Stimulated activated naive CD8-positive, alpha-beta T cell treated with anti-CD3 and anti-CD28 coated beads, Interleukin-15, amount 100 ng/mL, for 72 hours (primary cell): ENCODE results near the gene CEP97.
"Not testable (repeated sequence)": the region's sequence is repeated elsewhere in the genome, so short reads cannot be mapped to it uniquely, and the experiment has no call there.

Source experiments
- ATAC-seq: fragments of 150-1000 bp; cut with Tn5 transposase; 2 replicates; pipeline ENCODE4 v1.10.0; 2021; ENCODE audit warnings: mild to moderate bottlenecking, moderate library complexity
- DNase-seq, 2 donors: peaks; one replicate each; pipeline ENCODE4 v3.0.0; 2021 to 2022
- H3K27ac Mint-ChIP-seq, 2 donors: one replicate each; pipeline ENCODE4 v1.8.0; 2022; ENCODE audit warnings: mild to moderate bottlenecking in 2 of 2, mixed read lengths in 2 of 2, moderate library complexity in 2 of 2
- H3K27me3 Mint-ChIP-seq: one replicate; pipeline ENCODE4 v1.8.0; 2022; ENCODE audit warnings: mixed read lengths
- H3K4me1 Mint-ChIP-seq: one replicate; pipeline ENCODE4 v1.8.0; 2022; ENCODE audit warnings: mild to moderate bottlenecking, mixed read lengths
- H3K4me3 Mint-ChIP-seq, 2 donors: one replicate each; pipeline ENCODE4 v1.8.0; 2022; ENCODE audit warnings: mild to moderate bottlenecking in 2 of 2, mixed read lengths in 2 of 2, moderate library complexity in 1 of 2
- H3K9me3 Mint-ChIP-seq, 2 donors: one replicate each; pipeline ENCODE4 v1.8.0; 2022; ENCODE audit warnings: mixed read lengths in 2 of 2

CEP97 gene

GRCh38 chr3:101724329-101725193 lies at the start of gene CEP97:
Gene CEP97 (plus strand): TSS chr3:101724614. CDS start chr3:101724677, 63 bp downstream.
- H3K4me3 Mint-ChIP-seq: peak within 1 kb of the TSS; percentile 94 to 99
- peak; percentile 97 for ATAC-seq
- H3K27me3 Mint-ChIP-seq: no peaks in the 10 kb centered on the region
- no peaks in the 10 kb centered on the region for H3K9me3 Mint-ChIP-seq
- peaks cover 38% of the 10 kb centered on the region for H3K4me1 Mint-ChIP-seq
- peak; percentile 86 to 90 for DNase-seq
- peak within 1 kb of the TSS; percentile 92 to 99 for H3K27ac Mint-ChIP-seq

- peak overlapping the region; percentile 95 to 96 for H3K4me3 Mint-ChIP-seq
- ATAC-seq: no peak
- no peak for DNase-seq
- no peaks in the 10 kb centered on the region for H3K9me3 Mint-ChIP-seq
- peak overlapping the region; percentile 94 to 95 for H3K27ac Mint-ChIP-seq
- peaks cover 66% of the 10 kb centered on the region for H3K4me1 Mint-ChIP-seq
- no peaks in the 10 kb centered on the region for H3K27me3 Mint-ChIP-seq
These were observed 48.7 kb upstream of the CEP97 start for GRCh38 chr3:101675709-101676215.

DNA sequence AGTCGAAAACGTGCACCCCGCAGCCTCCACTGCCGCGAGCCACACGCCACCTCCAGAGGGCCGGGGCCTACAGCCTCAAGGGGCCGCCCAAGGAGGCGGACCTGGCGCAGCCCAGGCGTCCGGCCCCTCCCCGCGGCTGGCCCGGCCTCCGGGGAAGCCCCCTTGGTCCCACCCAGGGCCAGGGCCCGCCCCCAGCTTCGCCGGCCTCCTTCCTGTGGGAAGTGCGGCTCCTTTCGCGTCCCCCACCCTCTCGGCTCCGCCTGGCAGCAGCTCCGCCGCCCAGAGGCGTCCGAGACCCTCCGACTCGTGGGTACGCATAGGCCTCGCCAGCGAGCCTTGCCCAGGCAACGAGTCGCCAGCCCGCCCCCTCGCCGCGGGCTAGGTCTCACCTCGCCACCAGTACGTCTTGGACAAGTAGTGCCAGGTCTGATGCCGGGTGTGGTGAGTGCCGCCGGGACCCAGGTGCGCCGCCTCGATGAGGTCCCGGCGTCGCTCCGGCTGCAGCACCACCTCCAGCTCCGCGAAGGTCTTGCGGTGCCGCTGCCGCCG lies 48.1 kb upstream of the CEP97 start:
- H3K27me3 Mint-ChIP-seq: no peaks in the 10 kb centered on the region
- peaks cover 66% of the 10 kb centered on the region for H3K4me1 Mint-ChIP-seq
- ATAC-seq (peak; percentile 93), DNase-seq (peak; percentile 95 to 97)
- peak overlapping the region; percentile 96 to 98 for H3K27ac Mint-ChIP-seq
- H3K9me3 Mint-ChIP-seq: no peaks in the 10 kb centered on the region
- peak overlapping the region; percentile 95 to 96 for H3K4me3 Mint-ChIP-seq

DNA sequence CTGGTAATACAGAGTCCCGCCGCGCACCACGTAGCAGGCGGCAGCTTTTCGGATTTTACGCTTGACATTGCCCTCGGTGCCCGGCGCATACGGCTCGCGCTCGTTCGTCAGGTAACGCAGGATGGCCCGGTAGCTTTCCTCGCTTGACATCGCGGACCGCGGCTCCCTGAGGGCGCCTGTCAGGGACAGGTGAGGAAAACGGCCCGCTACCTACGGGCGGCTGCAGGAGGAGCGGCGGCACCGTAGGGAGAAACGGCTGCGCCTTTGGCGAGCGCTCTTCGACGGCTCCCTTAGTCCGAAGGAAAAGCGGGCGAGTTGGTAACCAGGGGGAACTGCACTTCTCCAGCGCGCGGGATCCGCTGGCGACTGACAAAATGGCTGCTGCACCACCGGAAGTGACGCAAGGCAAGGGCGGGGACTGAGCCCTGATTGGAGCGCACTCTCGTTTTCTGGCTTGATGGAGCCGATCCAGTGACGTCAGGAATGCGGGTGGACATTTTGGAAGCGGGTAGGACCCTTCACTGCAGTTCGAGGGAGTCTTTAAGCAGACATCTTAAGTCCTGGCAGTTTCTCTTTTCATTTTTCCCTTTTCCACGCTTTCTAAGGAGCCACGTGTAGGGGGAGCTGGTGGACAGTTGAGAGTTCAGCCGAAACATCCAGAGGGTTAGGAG lies 47.5 kb upstream of the CEP97 start, which contains the start of gene ZBTB11:
Gene ZBTB11, minus strand, starts transcription at position 368 of the 671 bp plus-strand sequence. Its CDS starts 218 bp downstream, at position 150.
- Mint-ChIP-seq H3K9me3 (no peaks in the 10 kb centered on the region), H3K27ac (peak within 1 kb of the TSS; percentile 96 to 98), H3K4me3 (peak within 1 kb of the TSS; percentile 95 to 96), H3K27me3 (no peaks in the 10 kb centered on the region), H3K4me1 (peaks cover 67% of the 10 kb centered on the region)
- peak; percentile 74 for ATAC-seq
- peak; percentile 98 to 99 for DNase-seq

DNA sequence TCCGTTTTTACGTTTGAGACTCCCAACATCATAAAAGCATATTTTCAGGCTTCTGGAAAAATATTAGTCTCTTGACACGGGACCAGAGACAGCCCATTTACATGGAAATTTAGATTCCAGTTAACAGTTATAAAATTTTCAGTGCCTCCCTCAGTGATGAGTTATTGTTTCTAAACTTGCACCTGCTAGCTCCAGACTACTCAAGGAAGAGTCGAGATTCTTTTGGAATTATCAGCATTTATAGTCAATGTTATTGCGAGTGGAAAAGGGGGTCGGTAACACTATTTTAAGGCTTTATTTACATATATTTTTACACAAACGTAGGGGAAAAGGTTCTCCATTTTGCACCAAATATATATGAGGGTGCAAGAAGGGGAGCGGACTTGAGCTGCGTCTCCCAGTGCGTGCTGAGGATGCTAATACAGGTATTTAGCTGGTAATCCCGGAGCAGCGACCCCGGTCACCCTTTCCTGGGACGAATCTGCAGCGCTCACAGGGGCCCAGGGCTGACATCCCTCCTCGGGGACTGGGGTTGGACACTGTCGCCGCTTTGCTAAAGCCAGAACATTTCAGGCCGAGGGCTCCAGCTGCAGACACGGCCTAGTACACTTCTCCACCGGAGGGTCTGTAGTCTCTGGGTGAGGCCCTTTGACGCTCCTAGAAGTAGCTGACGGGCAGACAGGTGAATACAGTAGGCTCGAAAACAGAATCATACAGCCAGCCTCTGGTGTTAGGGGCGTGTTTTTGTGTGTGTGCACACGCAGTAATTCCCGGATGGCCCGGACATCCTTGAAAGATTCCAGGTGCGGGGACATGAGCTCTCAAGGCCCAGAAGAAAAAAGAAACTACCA lies 46.8 kb upstream of the CEP97 start:
- no peak for ATAC-seq
- H3K4me1 Mint-ChIP-seq: peaks cover 70% of the 10 kb centered on the region
- no peaks in the 10 kb centered on the region for H3K27me3 Mint-ChIP-seq
- H3K9me3 Mint-ChIP-seq: no peaks in the 10 kb centered on the region
- DNase-seq: peak in 1 of 2 donors; percentile 20
- peak overlapping the region; percentile 96 to 98 for H3K27ac Mint-ChIP-seq
- peak overlapping the region; percentile 95 to 96 for H3K4me3 Mint-ChIP-seq

DNA sequence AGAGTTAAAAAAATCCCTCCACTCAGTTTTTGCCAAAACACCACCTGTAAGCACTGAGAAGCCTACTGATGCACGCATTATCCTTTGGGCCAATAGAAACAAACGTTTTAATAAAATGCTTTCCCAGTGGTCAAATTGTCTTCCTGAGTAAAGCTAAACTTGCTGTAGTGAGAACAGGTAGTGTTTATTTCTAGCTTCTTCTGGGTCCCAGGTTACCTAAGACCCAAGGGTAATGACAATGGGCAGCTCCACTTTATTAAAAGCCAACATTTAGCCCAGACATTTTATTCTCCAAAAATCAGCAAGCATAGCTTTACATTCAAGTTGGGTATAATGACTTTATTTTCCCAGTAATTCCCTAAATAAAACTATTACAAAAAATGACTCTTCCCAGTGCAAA lies 45.6 kb upstream of the CEP97 start:
- H3K27ac Mint-ChIP-seq, H3K27me3 Mint-ChIP-seq, ATAC-seq, H3K9me3 Mint-ChIP-seq, DNase-seq, H3K4me3 Mint-ChIP-seq: not testable (repeated sequence)
- peaks cover 60% of the 10 kb centered on the region for H3K4me1 Mint-ChIP-seq

DNA sequence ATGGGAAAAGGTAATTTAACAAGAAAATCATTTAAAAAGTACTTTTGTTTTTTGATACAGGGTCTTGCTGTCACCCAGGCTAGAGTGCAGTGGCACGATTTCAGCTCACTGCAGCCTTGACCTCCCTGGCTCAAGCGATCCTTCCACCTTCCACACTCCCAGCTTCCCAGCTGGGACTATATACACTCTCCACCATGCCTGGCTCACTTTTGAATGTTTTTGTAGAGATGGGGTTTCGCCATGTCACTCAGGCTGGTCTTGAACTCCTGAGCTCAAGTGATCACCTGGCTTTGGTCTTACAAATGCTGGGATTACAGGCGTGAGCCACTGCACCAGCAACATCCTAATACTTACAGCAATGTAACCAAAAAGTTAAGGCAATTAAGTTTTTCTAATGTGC lies 43.9 kb upstream of the CEP97 start:
- Mint-ChIP-seq H3K27me3 (no peaks in the 10 kb centered on the region), H3K4me3 (no peak overlapping the region), H3K9me3 (no peaks in the 10 kb centered on the region), H3K27ac (peak overlapping the region in 1 of 2 donors; percentile 71), H3K4me1 (peaks cover 55% of the 10 kb centered on the region)
- ATAC-seq (no peak), DNase-seq (no peak)

DNA sequence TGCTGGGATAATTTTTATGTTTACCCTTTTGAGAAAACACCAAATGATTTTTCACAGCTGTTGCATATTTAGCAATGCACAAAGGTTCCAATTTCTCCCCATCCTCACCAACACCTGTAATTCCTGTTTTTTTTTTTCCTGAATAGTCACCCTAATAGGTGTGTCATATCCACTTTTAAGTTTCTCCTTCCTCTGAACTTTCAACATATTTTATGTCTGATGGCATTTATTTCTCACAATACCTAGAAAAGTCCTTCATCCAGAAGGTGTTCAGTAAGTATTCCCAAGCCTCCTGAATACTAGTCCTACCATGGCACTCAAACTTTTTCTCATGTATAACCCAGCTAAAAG lies 39.4 kb upstream of the CEP97 start:
- H3K4me1 Mint-ChIP-seq: peaks cover 55% of the 10 kb centered on the region
- peak overlapping the region; percentile 91 to 95 for H3K4me3 Mint-ChIP-seq
- ATAC-seq (no peak), DNase-seq (no peak)
- H3K9me3 Mint-ChIP-seq: no peaks in the 10 kb centered on the region
- H3K27ac Mint-ChIP-seq: peak overlapping the region; percentile 74 to 98
- H3K27me3 Mint-ChIP-seq: no peaks in the 10 kb centered on the region

- ATAC-seq: no peak
- H3K27ac Mint-ChIP-seq: peak overlapping the region; percentile 98 to 99
- H3K9me3 Mint-ChIP-seq: no peaks in the 10 kb centered on the region
- DNase-seq: no peak
- peak overlapping the region; percentile 91 to 95 for H3K4me3 Mint-ChIP-seq
- peaks cover 59% of the 10 kb centered on the region for H3K4me1 Mint-ChIP-seq
- H3K27me3 Mint-ChIP-seq: no peaks in the 10 kb centered on the region
These were observed 38.5 kb upstream of the CEP97 start for GRCh38 chr3:101685870-101686307.

GRCh38 chr3:101687142-101687931 lies 37.1 kb upstream of the CEP97 start:
- peak overlapping the region; percentile 98 to 99 for H3K27ac Mint-ChIP-seq
- peak overlapping the region; percentile 91 to 95 for H3K4me3 Mint-ChIP-seq
- no peak for ATAC-seq
- no peaks in the 10 kb centered on the region for H3K27me3 Mint-ChIP-seq
- H3K4me1 Mint-ChIP-seq: peaks cover 53% of the 10 kb centered on the region
- peak in 1 of 2 donors; percentile 23 for DNase-seq
- no peaks in the 10 kb centered on the region for H3K9me3 Mint-ChIP-seq

DNA sequence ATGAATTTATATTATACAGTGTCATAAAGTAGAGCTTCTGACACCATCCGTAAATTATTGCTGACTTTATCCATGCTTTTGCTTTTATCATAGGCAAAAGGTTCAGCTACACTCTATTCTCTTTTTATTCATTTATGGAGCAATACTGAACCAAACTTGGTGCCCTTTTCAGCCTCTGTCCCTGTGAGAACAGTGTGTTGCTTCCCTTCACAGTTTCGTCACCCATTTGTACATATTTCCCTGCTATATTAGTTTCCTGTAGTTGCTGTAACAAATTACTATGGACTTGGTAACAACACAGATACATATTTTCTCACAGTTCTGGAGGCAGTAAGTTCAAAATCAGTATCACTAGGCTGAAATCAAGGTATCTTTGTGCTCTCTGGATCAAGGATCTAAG lies 35.1 kb upstream of the CEP97 start:
- Mint-ChIP-seq H3K9me3 (no peaks in the 10 kb centered on the region), H3K27ac (no peak overlapping the region), H3K4me3 (no peak overlapping the region), H3K4me1 (peaks cover 53% of the 10 kb centered on the region), H3K27me3 (no peaks in the 10 kb centered on the region)
- ATAC-seq (no peak), DNase-seq (no peak)

DNA sequence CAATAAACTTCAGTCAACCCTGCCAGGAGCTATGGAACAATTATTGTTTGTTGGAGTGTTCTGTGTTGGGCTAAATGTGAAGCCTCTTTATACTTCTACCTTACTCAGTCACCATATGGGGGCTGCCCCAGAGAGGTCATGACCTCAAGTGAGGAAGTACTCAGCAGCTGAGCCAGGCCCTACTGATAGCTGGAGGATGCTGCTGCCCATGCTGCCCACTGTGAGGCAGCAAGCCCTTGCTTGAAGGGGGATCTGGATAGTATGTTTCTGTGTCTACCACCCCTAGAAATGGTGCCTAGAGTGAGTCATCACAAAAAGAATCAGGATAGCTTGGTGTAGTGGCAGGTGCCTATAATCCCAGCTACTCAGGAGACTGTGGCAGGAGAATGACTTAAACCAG lies 33.4 kb upstream of the CEP97 start:
- H3K9me3 Mint-ChIP-seq: no peaks in the 10 kb centered on the region

DNA sequence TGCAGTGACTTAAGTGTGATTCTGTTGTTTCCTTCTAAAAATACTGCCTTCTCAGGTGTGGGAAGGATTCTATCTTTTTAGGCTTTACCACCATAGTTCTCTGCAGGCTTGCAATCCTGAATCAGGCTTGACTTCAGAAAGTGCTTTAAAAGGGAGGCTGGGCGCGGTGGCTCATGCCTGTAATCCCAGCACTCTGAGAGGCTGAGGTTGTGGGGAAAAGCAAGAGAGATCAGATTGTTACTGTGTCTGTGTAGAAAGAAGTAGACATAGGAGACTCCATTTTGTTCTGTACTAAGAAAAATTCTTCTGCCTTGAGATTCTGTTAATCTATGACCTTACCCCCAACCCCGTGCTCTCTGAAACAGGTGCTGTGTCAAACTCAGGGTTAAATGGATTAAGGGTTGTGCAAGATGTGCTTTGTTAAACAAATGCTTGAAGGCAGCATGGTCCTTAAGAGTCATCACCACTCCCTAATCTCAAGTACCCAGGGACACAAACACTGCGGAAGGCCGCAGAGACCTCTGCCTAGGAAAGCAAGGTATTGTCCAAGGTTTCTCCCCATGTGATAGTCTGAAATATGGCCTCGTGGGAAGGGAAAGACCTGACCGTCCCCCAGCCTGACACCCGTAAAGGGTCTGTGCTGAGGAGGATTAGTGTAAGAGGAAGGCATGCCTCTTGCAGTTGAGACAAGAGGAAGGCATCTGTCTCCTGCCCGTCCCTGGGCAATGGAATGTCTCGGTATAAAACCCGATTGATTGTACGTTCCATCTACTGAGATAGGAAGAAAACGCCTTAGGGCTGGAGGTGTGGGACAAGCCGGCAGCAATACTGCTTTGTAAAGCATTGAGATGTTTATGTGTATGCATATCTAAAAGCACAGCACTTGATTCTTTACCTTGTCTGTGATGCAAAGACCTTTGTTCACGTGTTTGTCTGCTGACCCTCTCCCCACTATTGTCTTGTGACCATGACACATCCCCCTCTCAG lies 32.4 kb upstream of the CEP97 start:
- not testable (repeated sequence) for H3K4me3 Mint-ChIP-seq, H3K27ac Mint-ChIP-seq, H3K9me3 Mint-ChIP-seq, ATAC-seq, H3K27me3 Mint-ChIP-seq, DNase-seq
- H3K4me1 Mint-ChIP-seq: peaks cover 42% of the 10 kb centered on the region

More for the DNA sequence above, 33.4 kb upstream of the CEP97 start:
- Mint-ChIP-seq H3K4me3 (no peak overlapping the region), H3K27me3 (no peaks in the 10 kb centered on the region), H3K4me1 (peaks cover 42% of the 10 kb centered on the region), H3K27ac (peak overlapping the region; percentile 21 to 41)
- ATAC-seq: peak; percentile 66
- peak in 1 of 2 donors; percentile 36 for DNase-seq
